Ectodermal cell (in vitro differentiated cells): ENCODE results near the gene KDM4B. TPM values are rescaled to one million over a fixed set of nuclear protein-coding genes. Genes with fewer than 3 reads are reported as not detected.
"Not testable (repeated sequence)": the region's sequence is repeated elsewhere in the genome, so short reads cannot be mapped to it uniquely, and the experiment has no call there.

Source experiments
- H3K27ac ChIP-seq: 2 replicates; pipeline ENCODE4 v1.7.0; 2013; ENCODE audit warnings: mild to moderate bottlenecking, low read depth, low read length; ENCODE audit not compliant: insufficient read depth, poor library complexity, severe bottlenecking
- H3K27me3 ChIP-seq: 2 replicates; pipeline ENCODE4 v1.7.0; 2013; ENCODE audit warnings: mild to moderate bottlenecking, low read length; ENCODE audit not compliant: insufficient read depth, control insufficient read depth, poor library complexity, severe bottlenecking
- H3K36me3 ChIP-seq: one replicate; pipeline ENCODE4 v1.7.0; 2013; ENCODE audit warnings: low read length; ENCODE audit not compliant: control insufficient read depth, insufficient read depth
- H3K4me1 ChIP-seq: one replicate; pipeline ENCODE4 v1.7.0; 2013; ENCODE audit warnings: low read length; ENCODE audit not compliant: control insufficient read depth, insufficient read depth
- H3K4me3 ChIP-seq: 2 replicates; pipeline ENCODE4 v1.7.0; 2013; ENCODE audit warnings: low read depth, low read length, control low read depth; ENCODE audit not compliant: insufficient read depth
- H3K9me3 ChIP-seq: 2 replicates; pipeline ENCODE4 v1.7.0; 2013; ENCODE audit warnings: mild to moderate bottlenecking, low read length, moderate library complexity; ENCODE audit not compliant: control insufficient read depth
- WGBS, 2 experiments: methylation state at CpG; one replicate each; pipeline ENCODE4 v1.1.7; 2013; ENCODE audit warnings: missing lambda C conversion rate in 2 of 2; 5-methylcytosine and 5-hydroxymethylcytosine counted together
- polyA plus RNA-seq, 4 experiments: library from polyadenylated mRNA; stranded (reverse); fragments of 50-300 nt; gene quantifications; one replicate each; pipeline ENCODE4 v1.2.3, GENCODE V29; 2013

Gene KDM4B
- polyA plus RNA-seq (2013, experiment 1 of 4): 33.7 TPM
- 37.1 TPM for polyA plus RNA-seq (2013, experiment 2 of 4)
- 26.5 TPM for polyA plus RNA-seq (2013, experiment 3 of 4)
- 29.5 TPM for polyA plus RNA-seq (2013, experiment 4 of 4)

GRCh38 chr19:4968462-4969291, at the start of gene KDM4B:
Gene KDM4B (plus strand): TSS chr19:4969113. CDS start chr19:5032891, 63,778 bp downstream.
- Histone ChIP-seq H3K36me3 (peaks cover 3% of the 10 kb centered on the region), H3K27ac (no peak within 1 kb of the TSS), H3K27me3 (peaks cover 8% of the 10 kb centered on the region), H3K9me3 (no peaks in the 10 kb centered on the region), H3K4me1 (peaks cover 15% of the 10 kb centered on the region), H3K4me3 (peak within 1 kb of the TSS; percentile 58)
- 1% methylated on average over 96 of the region's 96 CpGs for whole genome bisulfite sequencing, 2 experiments

- 93 to 95% methylated on average over 22 of the region's 22 CpGs for WGBS, 2 experiments
- no peaks in the 10 kb centered on the region for H3K27me3 ChIP-seq
- no peaks in the 10 kb centered on the region for H3K4me1 ChIP-seq
- H3K4me3 ChIP-seq: no peak overlapping the region
- no peaks in the 10 kb centered on the region for H3K9me3 ChIP-seq
- peaks cover 13% of the 10 kb centered on the region for H3K36me3 ChIP-seq
- H3K27ac ChIP-seq: no peak overlapping the region
These were observed 46.2 kb upstream of the KDM4B start for GRCh38 chr19:4922530-4923275.

GRCh38 chr19:4923276-4923747, 45.6 kb upstream of the KDM4B start:
- 95% methylated on average over 21 of the region's 21 CpGs for WGBS, 2 experiments
- Histone ChIP-seq H3K27me3 (no peaks in the 10 kb centered on the region), H3K36me3 (peaks cover 13% of the 10 kb centered on the region), H3K4me3 (no peak overlapping the region), H3K27ac (no peak overlapping the region), H3K4me1 (no peaks in the 10 kb centered on the region), H3K9me3 (no peaks in the 10 kb centered on the region)

GRCh38 chr19:4929186-4929585, 39.7 kb upstream of the KDM4B start:
- WGBS, 2 experiments: 95 to 96% methylated on average over 22 of the region's 22 CpGs
- no peaks in the 10 kb centered on the region for H3K4me1 ChIP-seq
- no peak overlapping the region for H3K4me3 ChIP-seq
- peaks cover 25% of the 10 kb centered on the region for H3K36me3 ChIP-seq
- H3K27ac ChIP-seq: no peak overlapping the region
- H3K9me3 ChIP-seq: no peaks in the 10 kb centered on the region
- H3K27me3 ChIP-seq: no peaks in the 10 kb centered on the region

GRCh38 chr19:4930664-4931063, 38.2 kb upstream of the KDM4B start:
- H3K36me3 ChIP-seq: peaks cover 33% of the 10 kb centered on the region
- no peak overlapping the region for H3K27ac ChIP-seq
- WGBS, 2 experiments: 95% methylated on average over 28 of the region's 28 CpGs

GRCh38 chr19:4932711-4933110, 36.2 kb upstream of the KDM4B start:
- peaks cover 37% of the 10 kb centered on the region for H3K36me3 ChIP-seq
- H3K9me3 ChIP-seq: no peaks in the 10 kb centered on the region
- 96% methylated on average over 32 of the region's 32 CpGs for WGBS, 2 experiments
- H3K27me3 ChIP-seq: no peaks in the 10 kb centered on the region
- no peaks in the 10 kb centered on the region for H3K4me1 ChIP-seq
- H3K4me3 ChIP-seq: no peak overlapping the region
- no peak overlapping the region for H3K27ac ChIP-seq

More at GRCh38 chr19:4930664-4931063, 38.2 kb upstream of the KDM4B start:
- no peaks in the 10 kb centered on the region for H3K27me3 ChIP-seq
- no peaks in the 10 kb centered on the region for H3K9me3 ChIP-seq
- H3K4me1 ChIP-seq: no peaks in the 10 kb centered on the region
- H3K4me3 ChIP-seq: no peak overlapping the region

GRCh38 chr19:4933528-4933927, 35.4 kb upstream of the KDM4B start:
- WGBS, 2 experiments: 80% methylated on average over 6 of the region's 7 CpGs
- no peaks in the 10 kb centered on the region for H3K9me3 ChIP-seq
- H3K36me3 ChIP-seq: peaks cover 42% of the 10 kb centered on the region
- H3K27ac ChIP-seq: no peak overlapping the region
- H3K27me3 ChIP-seq: no peaks in the 10 kb centered on the region
- no peak overlapping the region for H3K4me3 ChIP-seq
- no peaks in the 10 kb centered on the region for H3K4me1 ChIP-seq

GRCh38 chr19:4935444-4935843, 33.5 kb upstream of the KDM4B start:
- Histone ChIP-seq H3K27me3 (no peaks in the 10 kb centered on the region), H3K36me3 (peaks cover 36% of the 10 kb centered on the region), H3K9me3 (no peaks in the 10 kb centered on the region), H3K27ac (no peak overlapping the region), H3K4me3 (no peak overlapping the region), H3K4me1 (no peaks in the 10 kb centered on the region)
- 95 to 96% methylated on average over 8 of the region's 8 CpGs for WGBS, 2 experiments

GRCh38 chr19:4937060-4937459, 31.9 kb upstream of the KDM4B start:
- Histone ChIP-seq H3K9me3 (no peaks in the 10 kb centered on the region), H3K4me1 (no peaks in the 10 kb centered on the region), H3K27me3 (no peaks in the 10 kb centered on the region), H3K36me3 (peaks cover 37% of the 10 kb centered on the region), H3K27ac (no peak overlapping the region), H3K4me3 (no peak overlapping the region)
- WGBS, 2 experiments: 97 to 98% methylated on average over 6 to 7 of the region's 7 CpGs

GRCh38 chr19:4938461-4938860, 30.5 kb upstream of the KDM4B start:
- H3K4me1 ChIP-seq, H3K4me3 ChIP-seq, H3K9me3 ChIP-seq, H3K27ac ChIP-seq, H3K27me3 ChIP-seq: not testable (repeated sequence)
- 98% methylated on average over 4 of the region's 4 CpGs for WGBS, 2 experiments
- peaks cover 31% of the 10 kb centered on the region for H3K36me3 ChIP-seq
